GM21619 (cell line): Measurements from ENCODE around the gene THRB.

Source experiments
- ATAC-seq: cut with Tn5 transposase; IDR thresholded peaks from one replicate; pipeline ENCODE4 v1.9.1; 2021; ENCODE audit not compliant: unreplicated experiment

The THRB gene

GRCh38 chr3:24357635-24358034 is 137.0 kb downstream of the THRB start:
- no peak for ATAC-seq

- ATAC-seq: no peak
These were observed 138.8 kb downstream of the THRB start for GRCh38 chr3:24355806-24356205.

DNA sequence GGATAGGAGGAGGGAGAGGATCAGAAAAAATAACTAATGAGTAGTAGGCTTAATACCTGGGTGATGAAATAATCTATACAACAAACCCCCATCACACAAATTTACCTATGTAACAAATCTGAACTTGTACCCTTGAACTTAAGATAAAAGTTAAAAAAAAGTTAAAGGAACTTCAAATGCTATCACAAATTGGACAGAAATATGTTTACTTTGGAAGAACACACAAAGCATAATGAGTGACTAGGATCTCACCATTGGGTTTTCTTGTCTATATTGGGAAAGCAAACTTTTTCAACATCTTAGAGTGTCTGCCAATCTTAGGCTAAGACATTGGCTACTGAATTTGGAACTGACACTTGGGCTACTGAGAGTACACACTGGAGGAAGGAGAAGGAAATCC is 140.4 kb downstream of the THRB start:
- no peak for ATAC-seq

GRCh38 chr3:24352893-24353553 is 141.6 kb downstream of the THRB start:
- no peak for ATAC-seq

DNA sequence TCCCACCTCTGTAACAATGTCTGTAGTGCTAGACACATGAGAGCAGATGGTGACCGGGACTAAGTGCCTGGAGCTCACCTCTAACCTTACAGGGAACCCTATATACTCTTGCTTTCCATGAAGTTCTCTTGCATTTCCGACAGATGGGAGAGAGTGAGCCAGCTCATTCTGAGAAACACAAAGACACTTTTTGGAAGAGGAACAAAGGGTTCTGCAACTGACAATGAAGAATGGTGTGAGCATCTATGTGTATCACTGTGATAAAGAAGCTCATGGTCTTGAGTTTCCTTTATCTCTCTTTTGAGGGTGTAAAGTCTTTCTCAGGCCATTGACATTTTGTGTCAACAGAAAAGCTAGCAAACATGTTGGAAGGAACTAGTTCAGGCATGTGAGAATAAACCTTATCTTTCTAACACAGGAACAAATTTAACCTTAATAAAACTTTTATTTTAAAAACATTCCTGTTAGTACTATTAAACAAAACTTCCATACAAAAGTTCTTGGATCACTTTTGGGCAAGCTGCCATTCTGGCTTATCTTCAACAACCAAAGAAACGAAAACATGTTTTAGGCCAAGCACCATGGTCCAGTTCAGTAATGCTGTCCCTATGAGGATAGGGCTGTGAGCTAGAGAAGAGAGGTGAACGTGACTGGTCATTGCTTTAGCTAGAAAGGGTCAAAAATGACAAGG is 142.7 kb downstream of the THRB start:
- ATAC-seq: no peak

- ATAC-seq: no peak
These were observed 145.2 kb downstream of the THRB start for GRCh38 chr3:24349367-24350019.

GRCh38 chr3:24348348-24348747 is 146.3 kb downstream of the THRB start:
- no peak for ATAC-seq

GRCh38 chr3:24344784-24345439 is 149.7 kb downstream of the THRB start:
- ATAC-seq: no peak

DNA sequence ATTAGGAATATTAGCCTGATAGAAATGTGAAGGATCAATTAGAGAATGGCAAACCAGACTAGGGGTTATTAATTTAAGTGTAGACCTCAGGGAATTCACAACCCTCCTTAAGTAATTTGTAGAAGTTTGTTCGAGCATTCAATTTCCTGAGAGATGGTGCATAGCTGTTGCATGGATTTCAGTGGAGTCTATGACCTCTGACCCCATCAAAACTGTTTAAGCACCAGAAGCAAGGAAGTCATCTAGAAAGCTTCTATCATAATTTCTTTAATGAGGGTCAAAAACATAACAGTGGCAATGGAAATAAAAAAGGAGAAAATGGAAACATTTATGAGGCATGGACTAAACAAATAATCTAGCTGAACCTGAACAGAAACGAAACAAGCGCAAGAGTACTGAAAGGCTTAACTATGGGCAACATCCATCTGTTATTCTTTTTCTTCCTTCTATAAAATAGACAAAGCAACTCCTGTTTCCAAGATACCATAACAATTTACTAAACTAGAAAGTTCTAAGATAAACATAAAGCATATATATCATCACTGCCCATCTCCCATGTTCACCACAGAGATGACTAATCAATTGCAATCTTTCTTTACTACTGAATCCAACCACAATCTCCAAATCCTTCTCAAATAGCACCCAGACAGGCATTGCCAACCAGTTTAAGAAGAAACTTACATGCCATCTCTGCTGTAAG is 151.4 kb downstream of the THRB start:
- ATAC-seq: no peak

DNA sequence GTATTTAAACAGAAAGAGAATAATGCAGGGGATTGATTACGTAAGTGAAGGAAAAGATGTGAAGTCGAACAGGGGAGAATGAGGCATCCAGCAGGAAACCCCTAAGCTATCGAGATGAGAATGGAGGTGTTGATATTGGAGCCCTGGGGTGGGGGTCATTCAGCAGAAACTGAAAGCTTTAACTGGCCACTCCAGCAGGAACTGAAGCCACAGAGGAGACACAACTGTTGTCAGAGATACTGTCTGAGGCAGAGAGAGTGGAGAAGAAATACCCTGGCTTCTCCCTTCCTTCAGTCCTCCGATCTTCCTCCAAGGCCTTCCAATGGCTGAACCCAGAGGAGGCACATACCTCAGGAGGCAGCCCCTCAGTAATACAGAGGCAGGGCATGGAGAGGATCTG is 152.4 kb downstream of the THRB start:
- ATAC-seq: no peak

DNA sequence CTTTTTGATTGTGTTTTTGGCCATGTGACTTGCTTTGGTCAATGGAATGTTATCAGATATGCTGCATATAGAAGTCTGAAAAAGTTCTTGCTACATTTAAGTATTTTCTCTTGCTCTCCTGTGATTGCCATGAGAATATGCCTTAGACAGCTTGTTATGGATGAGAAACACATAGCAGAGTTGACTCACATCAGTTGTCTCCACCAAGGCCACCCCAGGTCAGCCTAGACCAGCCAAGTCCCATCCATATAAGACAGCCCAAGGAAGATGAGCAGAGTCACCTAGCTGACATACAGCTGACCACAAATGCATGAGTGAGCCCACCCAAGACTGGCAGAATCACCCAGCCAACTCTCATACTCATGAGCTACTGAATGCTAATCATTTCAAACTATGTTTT is 153.0 kb downstream of the THRB start:
- no peak for ATAC-seq

DNA sequence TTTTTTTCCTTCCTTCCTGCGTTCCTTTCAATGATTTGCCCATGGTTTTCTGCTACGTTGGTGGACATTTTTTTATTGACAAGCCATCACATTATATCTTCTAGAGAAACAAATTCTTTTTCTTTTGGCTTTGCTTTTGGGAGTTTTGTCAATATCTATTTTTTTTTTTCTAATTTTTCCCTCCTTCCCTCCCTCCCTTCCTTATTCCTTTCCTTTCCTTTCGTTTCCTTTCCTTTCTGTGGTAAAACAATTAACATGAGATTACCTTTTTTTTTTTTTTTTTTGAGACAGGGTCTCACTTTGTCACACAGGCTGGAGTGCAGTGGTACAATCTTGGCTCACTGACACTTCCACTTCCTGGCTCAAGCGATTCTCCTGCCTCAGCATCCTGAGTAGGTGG is 153.7 kb downstream of the THRB start:
- ATAC-seq: no peak

DNA sequence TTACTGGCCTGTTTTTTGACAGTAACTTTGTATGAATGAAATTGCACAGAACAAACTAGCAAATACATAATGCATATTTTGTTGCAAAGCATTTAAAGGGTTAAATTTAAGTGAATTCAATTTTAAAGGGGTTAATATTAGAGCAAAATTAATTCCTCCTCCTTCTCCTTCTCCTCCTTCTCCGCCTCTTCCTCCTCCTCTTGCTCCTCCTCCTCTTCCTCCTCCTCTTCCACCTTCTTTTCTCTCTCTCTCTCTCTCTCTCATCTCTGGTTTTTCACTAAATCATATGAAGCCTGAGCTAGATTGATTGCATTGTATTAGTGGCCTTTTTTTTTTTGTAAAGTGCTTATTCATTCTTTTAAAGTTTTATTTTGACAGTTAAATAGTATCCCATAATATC is 154.5 kb downstream of the THRB start:
- no peak for ATAC-seq

GRCh38 chr3:24339266-24339825 is 155.3 kb downstream of the THRB start:
- ATAC-seq: no peak

GRCh38 chr3:24338409-24339130 is 156.1 kb downstream of the THRB start:
- no peak for ATAC-seq

DNA sequence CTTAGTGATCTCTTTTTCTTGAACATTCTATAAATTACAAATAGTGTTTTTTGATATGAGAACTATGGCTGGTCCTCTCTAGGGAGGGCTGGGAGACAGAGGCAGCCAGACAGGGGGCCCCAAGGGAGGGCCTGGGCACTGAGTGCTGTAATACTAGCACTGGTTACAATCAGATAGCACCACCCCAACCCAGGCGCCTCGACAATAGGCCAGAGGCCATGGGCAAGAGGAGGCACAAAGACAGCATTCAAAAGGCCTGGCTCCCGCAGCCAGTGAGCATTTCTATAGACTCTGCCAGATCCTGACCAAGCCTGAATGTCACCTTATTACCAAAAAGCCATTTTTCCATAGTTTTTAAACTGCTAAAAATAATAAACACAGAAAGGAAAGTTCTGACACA is 158.5 kb downstream of the THRB start:
- no peak for ATAC-seq

- ATAC-seq: no peak
These were observed 162.6 kb downstream of the THRB start for GRCh38 chr3:24332092-24332491.

DNA sequence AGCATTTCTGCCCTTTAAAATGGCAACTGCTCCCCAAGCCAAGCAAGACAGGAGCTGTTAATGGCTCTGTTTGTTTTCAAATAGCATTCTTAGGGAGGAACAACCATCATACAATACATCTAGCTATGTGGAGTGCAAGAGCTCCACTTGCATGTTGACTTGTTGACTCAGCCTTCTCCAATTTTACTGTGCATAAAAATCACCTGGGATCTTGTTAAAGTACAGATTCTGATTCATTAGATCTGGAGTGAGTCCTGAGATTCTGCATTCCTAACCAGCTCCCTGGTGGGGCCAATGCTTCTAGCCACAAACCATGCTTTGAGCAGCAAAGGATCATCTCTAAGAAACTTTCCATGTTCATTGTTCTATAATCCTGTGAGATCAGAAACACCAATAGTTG is 171.4 kb downstream of the THRB start:
- ATAC-seq: no peak

DNA sequence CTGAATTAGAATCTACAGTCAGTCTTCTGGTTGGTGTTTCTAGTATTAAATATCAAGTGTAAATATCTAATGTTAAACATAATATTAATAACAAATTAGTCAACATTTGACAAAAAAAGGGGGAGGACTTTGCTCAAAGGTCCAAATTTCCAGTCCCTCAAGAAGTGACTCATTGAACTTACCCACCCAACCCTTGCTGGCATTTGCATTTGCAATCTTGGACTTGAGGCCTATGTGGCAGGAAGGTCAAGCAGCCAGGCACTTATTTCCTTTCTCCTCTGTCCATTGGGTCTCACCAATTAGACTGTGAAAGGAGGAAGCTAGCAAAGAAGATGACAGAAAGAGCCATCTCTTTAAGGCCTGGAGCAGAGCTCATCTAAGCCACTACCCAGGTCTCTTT is 174.0 kb downstream of the THRB start:
- no peak for ATAC-seq

GRCh38 chr3:24318677-24319287 is 175.9 kb downstream of the THRB start:
- no peak for ATAC-seq
